Inferior parietal cortex (tissue), 1 donor: ENCODE data around the gene FBH1.
"Not testable (repeated sequence)": the region's sequence is repeated elsewhere in the genome, so short reads cannot be mapped to it uniquely, and the experiment has no call there.

Source experiments
- DNase-seq: peaks from one replicate; pipeline ENCODE4 v3.0.0-alpha.2; 2016; ENCODE audit errors: extremely low spot score

FBH1 gene

DNA sequence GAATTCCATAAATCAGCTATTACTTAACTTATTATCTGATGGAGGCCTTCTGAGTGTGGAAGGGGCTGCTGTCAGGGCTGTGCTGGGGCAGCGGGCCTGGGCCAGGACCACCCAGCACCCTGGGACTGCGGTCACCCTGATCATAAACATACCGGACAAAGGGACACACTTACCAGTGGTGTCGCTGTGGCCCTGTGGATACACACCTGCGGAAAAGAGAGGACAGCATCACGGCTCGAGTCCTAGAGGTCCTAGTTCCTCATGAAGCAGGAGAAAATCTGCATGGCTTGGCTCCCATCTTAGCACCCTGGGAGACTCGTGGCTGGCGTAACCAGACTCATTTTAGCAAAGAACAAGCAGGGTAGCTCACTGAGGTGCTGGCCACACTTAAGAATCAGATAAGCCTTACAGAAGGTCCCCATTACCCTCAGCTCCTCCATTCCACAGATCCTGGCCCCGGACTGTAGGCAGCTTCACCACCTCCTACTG lies 69.6 kb downstream of the FBH1 start:
- no peak for DNase-seq

DNA sequence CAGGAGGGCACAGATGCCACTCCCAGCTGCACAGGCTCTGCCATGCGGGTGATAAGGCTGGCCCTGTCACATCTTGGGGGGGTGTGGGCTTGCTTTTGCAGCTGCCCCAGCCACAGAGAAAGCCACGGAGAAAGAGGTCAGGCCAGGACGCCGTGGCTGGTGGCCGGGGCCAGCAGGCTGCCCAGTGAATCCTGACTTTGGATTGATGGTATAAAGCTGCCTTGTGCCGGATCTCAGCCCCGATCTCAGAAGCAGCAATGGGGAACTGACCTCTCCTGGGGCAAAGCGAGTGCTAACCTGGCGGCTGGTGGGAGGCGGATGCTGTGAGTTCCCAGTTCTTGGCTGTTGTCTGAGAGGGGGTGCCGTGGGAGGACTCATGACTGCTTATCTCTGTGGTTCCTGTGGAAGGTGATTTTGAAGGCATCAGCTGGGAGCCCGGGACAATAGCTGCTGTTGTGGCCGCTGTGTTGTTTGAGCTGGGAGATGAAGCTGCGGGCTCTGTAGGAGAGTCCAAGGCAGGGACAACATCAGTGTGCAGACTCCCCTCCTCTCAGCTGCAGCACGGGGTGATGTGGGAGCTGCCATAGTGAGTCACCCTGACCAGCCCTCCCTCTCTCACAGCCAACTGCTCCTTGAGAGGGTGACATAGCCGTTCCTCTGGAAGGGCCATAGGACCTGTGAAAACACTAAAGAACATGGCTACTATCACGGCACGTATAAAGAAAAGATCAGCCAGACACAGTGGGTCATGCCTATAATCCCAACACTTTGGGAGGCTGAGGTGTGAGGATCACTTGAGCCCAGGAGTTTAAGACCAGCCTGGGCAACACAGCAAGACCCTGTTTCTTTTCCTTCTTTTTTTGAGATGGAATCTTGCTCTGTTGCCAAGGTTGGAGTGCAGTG lies 70.3 kb downstream of the FBH1 start:
- DNase-seq, result no peak

DNA sequence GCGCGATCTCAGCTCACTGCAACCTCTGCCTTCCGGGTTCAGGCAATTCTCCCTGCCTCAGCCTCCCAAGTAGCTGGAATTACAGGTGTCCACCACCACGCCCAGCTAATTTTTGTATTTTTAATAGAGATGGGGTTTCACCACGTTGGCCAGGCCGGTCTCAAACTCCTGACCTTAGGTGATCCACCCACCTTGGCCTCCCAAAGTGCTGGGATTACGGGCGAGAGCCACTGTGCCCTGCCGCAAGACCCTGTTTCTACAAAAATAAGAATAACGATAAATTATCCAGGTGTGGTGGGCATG lies 70.9 kb downstream of the FBH1 start:
- DNase-seq, result not testable (repeated sequence)

DNA sequence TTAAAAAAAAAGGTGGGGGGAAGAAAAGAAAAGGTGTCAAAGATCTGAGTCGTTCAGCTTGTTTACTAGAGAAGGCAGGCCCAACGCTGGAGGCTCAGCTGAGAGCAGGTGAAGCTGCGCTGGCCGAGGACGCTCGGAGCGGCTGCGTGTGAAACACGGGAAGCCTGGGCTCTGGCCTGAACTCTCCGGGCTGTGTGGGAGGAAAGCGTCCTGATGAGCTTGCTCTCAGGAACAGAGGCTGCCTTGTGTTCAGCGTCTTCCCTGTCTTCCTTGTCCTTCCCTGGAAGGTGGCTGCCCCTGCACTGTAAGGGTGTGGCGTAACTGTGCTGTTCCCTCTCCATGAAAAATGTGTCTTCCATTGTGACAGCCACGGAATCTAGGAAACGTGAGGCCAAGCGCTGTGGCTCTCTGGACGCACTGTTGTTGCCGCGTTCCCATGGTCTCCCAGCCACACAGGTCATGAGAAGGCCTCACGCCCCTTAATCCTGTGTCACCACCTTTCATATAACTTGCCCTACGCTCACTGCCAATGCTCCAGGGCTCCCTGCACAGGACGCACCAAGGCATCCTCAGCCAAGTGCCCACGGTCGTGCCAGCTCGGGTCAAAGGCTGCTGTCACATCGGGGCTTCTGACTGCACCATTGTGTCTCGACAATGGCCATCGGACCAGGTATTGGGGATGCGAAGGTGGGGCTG lies 71.5 kb downstream of the FBH1 start:
- no peak for DNase-seq

DNA sequence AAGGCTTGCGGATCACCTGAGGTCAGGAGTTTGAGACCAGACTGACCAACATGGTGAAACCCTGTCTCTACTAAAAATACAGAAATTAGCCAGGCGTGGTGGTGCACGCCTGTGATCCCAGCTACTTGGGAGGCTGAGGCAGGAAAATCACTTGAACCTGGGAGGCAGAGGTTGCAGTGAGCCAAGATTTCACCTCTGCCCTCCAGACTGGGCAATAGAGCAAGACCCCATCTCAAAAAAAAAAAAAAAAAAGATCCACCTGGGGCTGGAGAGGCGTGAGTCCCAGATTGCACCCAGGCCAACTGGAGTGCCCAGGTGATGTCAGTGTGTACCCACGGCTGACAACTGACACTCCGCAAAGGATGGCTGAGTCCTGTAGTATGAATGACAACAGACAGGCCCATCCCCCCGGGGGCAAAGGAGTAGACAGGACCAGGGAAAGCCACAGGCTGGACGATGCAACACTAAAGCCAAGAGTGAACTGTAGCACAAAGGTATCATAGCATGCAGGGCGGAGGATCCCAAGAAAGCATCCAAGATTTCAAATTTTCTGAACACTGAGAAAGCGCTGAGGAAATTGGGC lies 72.4 kb downstream of the FBH1 start:
- not testable (repeated sequence) for DNase-seq

DNA sequence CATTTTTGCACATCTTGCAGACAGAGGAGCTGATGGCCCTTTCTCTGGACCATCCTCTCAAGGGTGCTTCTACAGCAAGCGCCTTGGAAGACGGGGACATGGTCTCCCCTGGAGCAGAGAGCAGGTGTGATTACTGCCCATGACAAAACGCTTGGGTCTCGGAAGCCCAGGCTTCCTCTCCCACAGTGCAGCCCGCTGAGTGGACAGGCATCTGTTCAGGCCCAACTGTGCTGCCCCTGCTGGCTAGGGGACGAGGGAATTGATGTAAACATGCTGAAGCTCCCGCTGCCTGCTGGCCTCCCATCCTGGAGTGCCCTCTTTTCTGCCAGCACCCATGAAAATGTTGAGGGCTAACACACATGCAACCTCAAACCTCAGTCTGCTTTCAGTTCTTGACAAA lies 73.0 kb downstream of the FBH1 start:
- no peak for DNase-seq

DNA sequence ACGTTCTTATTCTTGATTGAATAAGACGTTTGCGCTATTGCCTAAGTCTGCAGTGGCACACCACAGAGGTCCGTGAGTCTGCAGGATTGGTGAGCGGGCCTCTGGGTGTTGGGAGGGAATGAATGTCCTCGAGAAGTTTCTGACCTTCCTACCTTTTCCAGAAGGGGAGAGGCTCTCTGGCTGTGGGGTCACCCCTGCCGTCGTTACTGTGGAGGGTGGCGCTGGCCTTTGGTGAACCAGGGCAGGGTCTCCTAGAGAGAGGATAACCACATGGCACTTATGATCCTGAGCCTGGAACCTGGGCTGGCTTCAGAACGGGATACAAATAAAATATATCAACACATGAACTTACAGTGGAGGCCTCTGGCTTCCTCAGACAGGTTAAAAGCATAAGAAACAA lies 73.5 kb downstream of the FBH1 start:
- DNase-seq, result no peak

DNA sequence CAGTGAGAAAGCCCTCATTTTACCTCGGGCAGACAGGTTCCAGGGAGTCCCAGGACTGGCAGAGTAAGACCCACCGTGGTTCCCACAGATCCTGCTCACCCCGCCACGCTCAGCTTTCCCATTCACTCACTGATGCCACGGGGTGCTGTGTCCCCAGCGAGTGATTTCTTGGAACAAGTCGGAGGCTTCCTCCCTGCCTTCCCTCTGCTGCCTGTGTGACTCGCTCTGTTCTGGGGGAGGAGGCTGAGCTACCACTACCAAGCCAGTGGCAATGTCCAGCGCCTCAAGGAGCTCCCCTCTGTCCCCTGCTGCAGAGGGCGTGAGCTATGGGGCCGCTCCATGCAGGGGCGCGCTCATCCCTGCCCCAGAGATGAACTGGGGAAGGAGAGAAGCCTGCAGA lies 74.7 kb downstream of the FBH1 start:
- DNase-seq, result no peak

DNA sequence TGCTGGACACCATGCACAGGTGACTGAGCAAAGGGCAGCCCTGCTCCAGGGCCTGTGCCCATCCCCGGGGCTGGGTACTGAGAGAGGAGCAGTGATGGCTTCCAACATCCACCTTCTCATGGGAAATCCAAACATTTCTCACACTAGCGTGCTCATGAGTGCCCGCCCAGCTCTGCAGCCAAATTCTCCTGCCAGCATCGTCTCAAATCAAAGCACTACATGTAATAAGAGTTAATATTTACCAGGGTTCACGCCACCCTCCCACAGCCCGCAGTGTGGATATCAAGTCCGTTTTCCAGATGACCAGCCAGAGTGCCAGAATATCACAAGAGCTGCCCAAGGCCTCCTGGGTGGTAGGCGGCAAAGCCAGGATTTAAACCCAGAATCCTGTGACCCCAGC lies 75.2 kb downstream of the FBH1 start:
- no peak for DNase-seq

DNA sequence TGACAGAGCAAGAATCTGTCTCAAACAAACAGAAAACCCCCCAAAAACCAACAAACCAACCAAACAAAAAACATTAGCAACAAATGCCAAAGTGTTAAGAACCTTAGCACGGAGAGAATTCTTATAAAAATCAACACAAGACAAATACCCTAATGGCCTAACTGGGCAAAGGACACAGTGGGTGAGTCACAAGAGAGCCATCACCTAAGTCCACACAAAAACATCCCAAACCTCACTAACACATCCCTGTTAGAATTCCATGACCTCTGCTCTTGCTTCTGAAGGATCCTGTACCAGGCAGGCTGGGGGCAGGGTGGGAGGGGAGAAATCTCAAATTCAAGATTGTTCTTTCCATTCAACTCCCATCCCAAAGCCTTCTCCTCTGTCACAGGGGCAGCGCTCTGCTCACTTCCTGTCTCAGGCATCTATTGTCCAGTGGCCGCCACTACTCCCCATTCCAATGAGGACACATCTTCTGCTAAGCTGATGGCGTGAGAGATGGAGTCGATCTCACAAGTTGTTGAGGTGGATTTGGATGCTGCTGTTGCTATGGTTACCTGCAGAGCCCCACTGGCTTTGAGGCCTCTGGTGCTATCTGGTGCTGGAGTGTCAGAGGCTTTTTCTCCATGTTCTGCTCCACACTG lies 78.1 kb downstream of the FBH1 start:
- no peak for DNase-seq

DNA sequence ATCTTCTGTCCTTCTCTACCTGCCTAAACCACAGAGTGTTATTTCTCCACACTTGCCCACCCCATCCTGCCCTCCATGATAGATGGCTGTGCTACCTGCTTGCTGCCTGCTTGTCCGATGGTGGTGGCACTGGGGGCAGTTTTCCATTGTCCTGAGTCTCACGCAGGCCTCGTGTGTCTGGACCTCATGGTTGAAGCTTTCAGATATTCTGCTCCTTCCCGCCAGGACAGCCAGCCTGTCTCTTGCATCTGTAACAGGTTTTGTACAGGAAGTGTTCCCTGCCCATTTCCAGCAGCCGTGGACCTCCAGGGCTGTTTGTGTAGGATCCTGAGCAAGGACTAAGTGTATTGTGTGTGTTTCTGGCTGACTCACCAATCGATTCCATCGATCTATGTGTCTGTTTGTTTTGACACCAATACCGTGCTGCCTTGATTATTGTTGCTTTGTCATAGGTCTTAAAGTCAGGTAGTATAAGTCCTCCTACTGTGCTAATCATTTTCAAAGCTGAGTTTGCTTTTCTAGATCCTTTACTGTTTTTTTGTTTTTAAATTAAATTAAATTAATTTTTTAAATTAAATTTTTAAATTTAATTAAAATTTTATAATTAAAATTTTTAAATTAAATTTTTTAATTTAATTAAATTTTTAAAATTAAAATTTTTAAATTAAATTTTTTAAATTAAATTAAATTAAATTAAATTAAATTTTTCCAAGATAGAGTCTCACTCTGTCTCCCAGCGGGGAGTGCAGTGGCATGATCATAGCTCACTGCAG lies 78.8 kb downstream of the FBH1 start:
- DNase-seq, result no peak

DNA sequence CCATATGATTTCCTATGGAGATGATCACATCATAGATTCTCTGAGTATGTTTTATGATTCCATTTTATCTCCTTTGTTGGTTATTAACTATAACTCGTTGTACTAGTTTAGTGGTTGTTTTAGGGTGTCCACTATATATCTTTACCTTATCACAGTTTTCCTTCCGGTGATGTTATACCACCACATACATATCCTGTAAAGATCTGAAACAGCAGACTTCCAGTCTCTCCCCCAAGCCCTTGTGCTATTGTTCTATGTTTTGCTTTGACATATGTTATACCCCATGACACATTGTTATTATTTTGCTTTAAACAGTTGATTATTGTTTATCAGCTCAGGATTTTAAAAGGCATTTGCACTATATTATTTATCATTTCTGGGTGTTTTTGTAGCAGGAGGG lies 80.0 kb downstream of the FBH1 start:
- no peak for DNase-seq

DNA sequence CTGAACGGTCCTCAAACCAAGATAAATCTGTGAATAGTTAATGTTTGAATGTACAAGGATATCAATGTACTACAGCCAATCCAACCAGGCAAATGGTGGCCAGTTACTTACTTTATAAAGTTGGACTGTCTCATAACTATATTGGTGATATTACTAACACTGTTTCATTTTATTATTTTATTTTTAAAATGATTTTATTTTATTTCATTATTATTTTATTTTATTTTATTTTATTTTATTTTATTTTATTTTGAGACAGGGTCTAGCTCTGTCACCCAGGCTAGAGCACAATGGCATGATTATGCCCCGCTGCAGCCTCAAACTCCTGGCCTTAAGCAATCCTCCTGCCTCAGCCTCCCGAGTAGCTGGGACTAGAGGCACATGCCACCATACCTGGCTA lies 80.5 kb downstream of the FBH1 start:
- no peak for DNase-seq

DNA sequence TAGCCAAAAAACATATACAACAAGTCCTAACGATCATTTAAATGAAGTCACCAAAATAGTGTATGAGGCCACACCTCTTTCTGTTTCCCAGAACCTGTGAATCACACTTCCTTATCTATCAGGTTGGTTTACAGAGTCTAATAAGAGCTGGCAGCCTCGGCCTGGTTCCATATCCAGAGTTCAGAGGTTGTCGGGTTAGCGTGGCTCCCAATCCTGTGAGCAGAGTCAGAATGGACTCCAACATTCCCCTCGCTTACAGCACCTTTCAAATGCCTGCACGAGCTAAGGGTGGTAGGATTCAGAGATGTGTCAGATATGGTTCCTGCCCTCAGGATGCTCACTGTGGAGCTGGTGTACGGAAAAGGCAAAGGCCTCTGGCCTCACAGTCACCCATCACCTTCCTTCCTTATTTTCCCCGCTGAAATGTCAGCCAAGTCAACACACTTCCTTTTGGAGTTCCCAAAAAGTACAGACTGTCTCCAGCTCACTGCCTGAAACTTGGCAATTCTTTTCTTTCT lies 81.3 kb downstream of the FBH1 start:
- no peak for DNase-seq

DNA sequence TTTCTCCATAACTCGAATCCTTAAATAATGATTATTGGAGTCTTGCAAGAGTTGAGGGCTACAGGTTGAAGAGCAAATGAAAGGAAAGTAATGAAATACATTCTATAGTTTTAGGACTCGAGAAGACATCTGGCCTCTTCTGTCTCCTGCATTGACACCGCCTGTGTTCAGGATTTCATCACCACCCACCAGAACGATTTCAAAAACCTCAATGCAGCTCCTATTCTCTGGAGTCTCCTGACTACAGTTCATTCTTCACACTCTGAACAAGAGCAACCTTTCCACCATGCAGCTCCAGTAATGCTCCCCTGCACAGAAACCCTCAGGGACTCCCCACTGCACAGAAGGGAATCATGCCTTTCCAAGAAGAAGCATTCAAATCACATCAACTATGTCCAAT lies 81.8 kb downstream of the FBH1 start:
- no peak for DNase-seq

DNA sequence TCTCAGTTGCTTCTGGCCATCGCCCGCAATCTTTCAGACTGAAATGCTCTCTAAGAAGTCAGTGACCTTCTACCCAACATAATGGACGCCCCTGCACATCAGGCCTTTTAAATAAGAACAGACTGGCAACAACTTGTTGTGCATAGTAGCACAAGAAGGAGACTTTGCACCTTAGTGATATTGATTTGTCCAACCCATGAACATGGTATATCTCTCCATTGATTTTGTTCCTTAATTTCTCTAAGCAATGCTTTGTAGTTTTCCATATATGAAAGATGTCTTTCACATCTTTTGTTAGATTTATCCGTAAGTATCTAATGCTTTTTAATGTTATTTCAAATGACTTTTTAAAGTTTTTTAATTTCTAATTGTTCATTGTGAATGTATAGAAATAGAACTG lies 83.0 kb downstream of the FBH1 start:
- no peak for DNase-seq

DNA sequence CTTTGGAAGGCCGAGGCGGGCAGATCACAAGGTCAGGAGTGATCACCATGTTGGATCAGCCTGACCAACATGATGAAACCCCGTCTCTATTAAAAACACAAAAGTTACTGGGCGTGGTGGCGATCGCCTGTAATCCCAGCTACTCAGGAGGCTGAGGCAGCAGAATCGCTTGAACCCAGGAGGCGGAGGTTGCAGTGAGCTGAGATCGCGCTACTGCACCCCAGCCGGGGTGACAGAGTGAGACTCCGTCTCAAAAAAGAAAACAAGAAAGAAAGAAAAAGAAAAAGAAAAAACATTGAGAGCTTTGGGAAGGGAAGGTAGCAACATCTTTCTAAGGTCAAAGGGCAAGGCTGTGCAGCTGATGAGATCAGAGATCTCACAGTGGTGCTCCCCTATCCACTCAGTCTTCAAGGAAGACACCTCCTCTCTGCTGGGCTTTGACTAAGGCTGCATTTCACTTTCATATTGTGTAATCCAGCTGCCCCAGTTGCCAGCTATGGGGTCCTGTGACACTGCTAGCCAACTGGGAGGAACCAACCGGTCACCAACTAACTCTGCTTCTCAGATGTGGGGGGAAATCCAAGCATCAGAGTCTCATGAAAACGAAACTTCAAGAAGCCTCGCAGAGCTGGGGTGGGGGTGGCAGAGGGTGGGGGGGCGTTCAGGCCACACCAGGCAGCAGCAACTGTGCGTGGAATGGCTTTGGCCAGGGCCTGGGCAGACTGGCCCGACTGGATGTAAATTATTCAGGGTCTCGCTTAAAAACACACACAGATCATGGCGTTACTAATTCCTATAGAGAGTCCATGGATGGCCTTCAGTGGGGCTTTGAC lies 85.8 kb downstream of the FBH1 start:
- DNase-seq, result no peak

DNA sequence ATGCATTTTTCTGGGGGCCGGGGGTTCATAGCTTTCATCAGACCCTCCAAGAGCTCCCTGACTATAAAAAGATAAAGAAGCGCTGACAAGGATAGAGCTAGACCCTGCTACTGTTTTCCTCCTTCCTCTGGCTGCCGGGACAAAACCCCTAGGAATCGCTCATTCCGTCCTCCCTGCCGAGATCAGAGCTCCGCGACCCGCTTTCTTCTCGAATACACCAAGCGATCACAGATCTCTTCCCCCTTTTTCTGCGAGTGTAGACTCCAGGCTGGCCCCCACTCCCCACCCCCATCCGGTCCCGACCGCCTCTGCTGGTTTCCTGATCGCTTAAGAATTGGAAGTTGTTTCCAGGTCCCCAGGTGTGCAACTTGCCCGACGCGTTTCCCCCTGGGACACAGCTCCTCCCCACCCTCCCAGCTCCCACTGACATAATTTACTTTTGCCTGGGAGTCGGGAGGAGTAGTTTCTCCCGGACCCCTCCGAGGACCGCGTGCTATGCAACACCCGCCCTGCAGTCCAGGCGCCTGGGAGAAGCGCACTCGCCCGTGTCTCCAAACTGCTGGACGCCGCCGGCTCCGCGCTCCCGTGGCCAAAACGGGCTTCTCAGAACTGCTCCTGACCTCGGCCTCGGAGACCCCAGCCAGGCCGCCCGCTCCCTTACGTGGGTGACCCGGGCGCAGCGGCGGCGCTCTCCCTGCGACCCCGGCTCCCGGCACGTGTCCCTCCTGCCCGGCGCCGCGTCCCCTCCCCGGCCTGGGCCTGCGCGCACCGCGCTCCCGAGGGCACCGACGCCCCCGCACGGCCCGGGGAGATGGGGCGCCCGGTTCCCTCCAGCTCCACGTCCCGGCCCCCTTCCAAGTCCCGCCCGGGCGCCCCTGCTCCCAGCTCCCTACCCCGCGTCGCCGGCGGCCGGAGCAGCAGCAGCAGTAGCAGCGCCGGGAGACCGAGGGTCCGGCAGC lies 86.7 kb downstream of the FBH1 start:
- DNase-seq, result no peak

DNA sequence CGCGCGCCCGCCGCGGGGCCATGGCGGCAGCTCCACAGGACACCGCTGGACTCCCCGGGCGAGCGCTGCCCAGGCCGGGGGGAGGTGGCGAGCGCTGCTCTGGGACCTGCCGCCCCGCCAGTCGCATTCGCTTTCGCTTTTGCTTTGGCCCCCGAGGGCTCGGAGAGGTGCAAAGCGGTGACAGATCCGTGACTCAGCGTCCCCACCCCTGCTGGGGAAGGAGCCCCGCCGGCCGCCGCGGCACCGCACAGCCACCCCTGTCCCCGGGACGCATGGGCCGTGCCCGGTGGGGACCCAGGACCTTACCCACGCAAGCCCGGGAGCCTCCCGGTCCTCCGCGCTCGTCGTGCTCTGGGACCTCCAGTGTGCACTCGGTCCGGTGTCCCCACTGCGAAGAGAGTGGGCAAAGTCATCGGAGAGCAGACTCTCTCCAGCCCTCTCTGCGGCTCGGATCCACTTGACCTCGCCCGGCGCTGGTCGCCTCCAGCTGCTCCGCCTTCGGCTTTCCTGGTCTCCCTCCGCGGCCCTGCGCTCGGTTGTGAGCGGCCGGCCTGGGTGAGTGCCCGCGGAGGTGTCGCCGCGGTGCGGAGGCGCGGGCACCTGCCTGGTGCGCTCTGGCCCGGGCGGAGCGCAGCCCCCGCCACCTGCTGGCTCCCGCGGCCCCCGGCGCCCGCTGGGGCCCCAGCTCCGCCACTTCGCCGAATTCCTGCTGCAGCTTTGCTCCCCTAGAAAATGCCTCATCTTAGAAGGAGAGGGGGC lies 87.6 kb downstream of the FBH1 start, which contains the start of gene IL15RA:
IL15RA (minus strand) TSS at position 73 of the 759 bp plus-strand sequence; CDS start at position 22, 51 bp downstream.
- no peak for DNase-seq
